T-helper 9 cell (primary cell): Measurements from ENCODE around the gene TMEM219.
"Not testable (repeated sequence)": the region's sequence is repeated elsewhere in the genome, so short reads cannot be mapped to it uniquely, and the experiment has no call there.

Experiments
- DNase-seq: peaks from one replicate; pipeline ENCODE4 v3.0.0-alpha.2; 2020

The TMEM219 gene

GRCh38 chr16:30016555-30017276 lies 54.8 kb downstream of the TMEM219 start:
- DNase-seq, result no peak

GRCh38 chr16:30017277-30017656 lies 55.4 kb downstream of the TMEM219 start:
- DNase-seq, result no peak

GRCh38 chr16:30017937-30018336 lies 56.1 kb downstream of the TMEM219 start:
- DNase-seq, result not testable (repeated sequence)

GRCh38 chr16:30018731-30019158 lies 56.9 kb downstream of the TMEM219 start:
- DNase-seq, result no peak
